ENCODE results near the gene CFHR4.
"Not testable (repeated sequence)": the region's sequence is repeated elsewhere in the genome, so short reads cannot be mapped to it uniquely, and the experiment has no call there.

Gene CFHR4

GRCh38 chr1:196941474-196941873 is 53.6 kb downstream of the CFHR4 start:
- not testable (repeated sequence) for DNase-seq (ENCODE audit: low spot score)

- not testable (repeated sequence) for DNase-seq (ENCODE audit: low spot score)
Measured at GRCh38 chr1:196943568-196943967, 55.7 kb downstream of the CFHR4 start, which contains the start of gene CFHR2. Gene CFHR2 (plus strand): TSS chr1:196943738. CDS start chr1:196943881, 143 bp downstream.

DNA sequence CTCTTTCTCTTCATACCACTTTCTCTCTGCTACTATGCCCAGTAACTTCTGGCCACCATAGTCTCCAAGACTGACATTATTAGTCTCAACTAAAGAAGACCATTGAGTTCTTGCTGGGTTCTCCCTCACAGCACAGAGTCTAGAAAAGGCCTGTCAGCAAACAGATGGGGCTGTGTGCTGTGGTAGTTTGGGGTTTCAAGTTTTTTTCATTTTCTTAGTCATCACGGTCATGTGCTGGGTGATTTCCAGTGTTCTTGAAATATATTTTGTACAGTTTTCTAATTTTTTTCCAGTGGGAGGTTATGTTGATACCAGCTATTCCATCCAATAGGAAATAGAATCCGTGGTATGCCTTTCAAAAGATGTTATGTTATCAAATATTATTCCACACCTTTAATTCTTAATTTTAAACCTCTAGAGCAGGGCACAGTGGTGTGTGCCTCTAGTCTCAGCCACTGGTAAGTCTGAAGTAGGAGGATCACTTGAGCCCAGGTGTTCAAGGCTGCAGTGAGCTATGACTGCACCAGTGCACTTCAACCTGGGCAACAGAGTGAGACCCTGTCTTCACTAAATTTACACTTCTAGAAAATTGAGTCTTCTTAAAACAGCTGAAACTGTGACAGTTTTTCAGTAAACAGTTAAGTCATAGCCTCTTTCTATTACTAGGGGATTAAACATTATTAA is 64.0 kb downstream of the CFHR4 start:
- DNase-seq (ENCODE audit: low spot score), result no peak

- DNase-seq (ENCODE audit: low spot score), result no peak
Measured at GRCh38 chr1:196954778-196955177, 66.9 kb downstream of the CFHR4 start.

- no peak for DNase-seq (ENCODE audit: low spot score)
Measured at GRCh38 chr1:196955926-196956325, 68.1 kb downstream of the CFHR4 start.

GRCh38 chr1:196960854-196961253 is 73.0 kb downstream of the CFHR4 start:
- DNase-seq (ENCODE audit: low spot score), result no peak

All from left forelimb (tissue), 1 donor.